CD4-positive, alpha-beta T cell treated with Interleukin-21 for 1 hour (primary cell): Measurements from ENCODE around the gene PRSS8.

Experiments used
- DNase-seq: peaks from one replicate; pipeline ENCODE4 v3.0.0-alpha.2; 2020

Gene PRSS8

GRCh38 chr16:31099860-31100638 lies 35.5 kb downstream of the PRSS8 start:
- DNase-seq, result no peak

- DNase-seq, result peak; percentile 91
These were observed 41.0 kb downstream of the PRSS8 start, which contains the start of gene VKORC1 for GRCh38 chr16:31094424-31095120. VKORC1 (minus strand) TSS chr16:31094797; CDS start chr16:31094729, 68 bp downstream.

- DNase-seq, result no peak
These were observed 41.5 kb downstream of the PRSS8 start for GRCh38 chr16:31094088-31094423.

- DNase-seq, result no peak
These were observed 42.3 kb downstream of the PRSS8 start for GRCh38 chr16:31093132-31093703.

- DNase-seq, result no peak
These were observed 43.2 kb downstream of the PRSS8 start for GRCh38 chr16:31092330-31092729.

DNA sequence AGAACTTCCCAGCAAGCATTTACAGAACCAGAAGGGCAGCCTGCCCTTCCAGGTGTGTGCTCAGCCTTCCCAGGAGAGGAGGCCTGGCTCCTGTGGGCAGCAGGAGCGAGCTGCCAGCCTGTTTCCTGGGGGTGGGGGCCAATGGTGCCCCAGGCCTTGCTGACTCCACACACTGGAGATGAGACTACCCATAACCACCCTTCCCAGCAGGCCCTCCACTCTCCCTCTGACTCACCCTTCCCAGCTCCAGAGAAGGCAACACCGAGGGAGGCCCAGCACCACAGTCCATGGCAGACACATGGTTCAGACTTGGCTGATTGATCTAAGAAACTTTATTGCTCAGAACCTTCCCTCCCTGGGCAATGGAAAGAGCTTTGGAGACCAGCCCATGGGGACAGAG lies 45.0 kb downstream of the PRSS8 start:
- no peak for DNase-seq

DNA sequence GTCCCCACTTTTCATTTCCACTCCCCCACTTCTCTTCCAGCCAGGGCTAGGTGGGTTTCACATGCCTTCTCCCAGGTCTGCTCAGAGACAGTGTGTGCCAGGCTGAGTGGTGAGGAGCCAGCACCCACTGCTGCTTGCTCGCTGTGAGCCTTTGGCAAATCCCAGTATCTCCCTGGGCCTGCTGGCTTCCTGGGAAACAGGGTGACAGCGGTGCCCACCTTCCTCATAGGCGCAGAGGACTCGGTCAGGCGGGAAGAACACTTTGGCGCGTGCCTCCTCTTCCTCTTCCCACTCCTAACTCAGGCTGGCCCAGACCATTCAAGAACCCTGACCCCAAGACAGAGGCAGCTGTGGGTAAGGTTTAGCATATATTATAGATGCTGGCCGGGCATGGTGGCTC lies 46.3 kb downstream of the PRSS8 start:
- no peak for DNase-seq

- no peak for DNase-seq
These were observed 46.9 kb downstream of the PRSS8 start, which contains the start of gene PRSS53 for GRCh38 chr16:31088459-31089183. PRSS53 (minus strand) TSS chr16:31088943; CDS start chr16:31088809, 134 bp downstream.

- no peak for DNase-seq
These were observed 47.6 kb downstream of the PRSS8 start for GRCh38 chr16:31087971-31088370.

DNA sequence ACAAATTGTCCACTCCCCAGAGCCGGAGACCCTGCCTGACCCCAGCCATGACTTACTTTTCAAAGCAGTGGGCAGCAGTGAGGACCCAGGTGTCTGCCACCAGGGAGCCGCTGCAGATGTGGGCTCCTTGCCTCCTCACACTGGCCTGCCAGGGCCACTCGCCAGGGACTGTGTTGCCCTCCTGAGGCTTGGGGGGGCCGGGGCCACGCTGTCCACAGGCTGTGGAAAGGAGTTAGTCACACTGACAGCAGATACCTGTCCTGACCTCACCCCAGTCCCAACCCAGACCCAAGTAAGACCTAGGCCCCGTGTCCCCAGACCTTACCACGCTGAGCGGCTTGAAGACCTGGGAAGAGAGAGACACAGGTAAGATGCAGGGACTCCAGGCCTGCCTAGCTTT lies 48.0 kb downstream of the PRSS8 start:
- no peak for DNase-seq

GRCh38 chr16:31086629-31086906 lies 49.0 kb downstream of the PRSS8 start:
- no peak for DNase-seq

GRCh38 chr16:31085873-31086628 lies 49.5 kb downstream of the PRSS8 start:
- no peak for DNase-seq

DNA sequence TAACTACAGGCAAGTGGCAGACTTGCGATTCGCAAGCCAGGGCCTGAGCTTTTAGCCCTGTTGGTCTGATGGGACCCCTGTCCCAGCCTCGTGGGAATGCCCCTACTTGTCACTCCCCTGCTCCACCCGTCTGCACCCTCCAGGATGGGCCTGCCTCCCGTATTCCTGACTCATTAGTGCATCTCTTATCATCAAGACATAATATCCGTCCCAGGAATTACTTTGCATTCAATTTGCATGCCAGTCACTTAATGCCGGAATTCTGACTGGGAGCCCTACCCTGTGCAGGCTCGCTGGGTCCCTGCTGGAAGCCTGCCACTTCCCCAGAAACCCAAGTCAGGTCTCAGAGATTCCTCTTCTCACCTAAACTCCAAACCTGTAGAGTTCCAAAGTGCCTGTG lies 50.1 kb downstream of the PRSS8 start:
- no peak for DNase-seq

GRCh38 chr16:31084584-31085302 lies 50.8 kb downstream of the PRSS8 start:
- no peak for DNase-seq

DNA sequence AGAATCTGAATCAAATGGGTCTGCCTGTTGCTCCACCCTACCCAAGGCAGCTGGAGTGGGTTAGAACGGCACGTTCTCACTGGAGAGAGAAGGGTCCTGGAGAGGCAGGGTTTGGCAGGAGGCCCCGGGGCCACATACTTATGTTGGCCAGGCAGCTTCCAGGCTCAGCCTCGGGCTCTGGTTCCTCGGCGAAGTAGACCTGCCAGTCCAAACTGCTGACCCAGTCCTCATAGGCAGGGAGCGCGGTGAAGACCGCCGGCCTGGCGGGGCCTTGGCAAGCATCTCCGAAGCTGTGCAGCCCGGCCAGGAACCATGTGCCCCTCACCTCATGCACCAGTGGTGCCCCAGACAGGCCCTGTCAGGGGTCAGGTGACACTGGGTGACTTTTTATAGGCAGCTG lies 51.5 kb downstream of the PRSS8 start:
- DNase-seq, result no peak

DNA sequence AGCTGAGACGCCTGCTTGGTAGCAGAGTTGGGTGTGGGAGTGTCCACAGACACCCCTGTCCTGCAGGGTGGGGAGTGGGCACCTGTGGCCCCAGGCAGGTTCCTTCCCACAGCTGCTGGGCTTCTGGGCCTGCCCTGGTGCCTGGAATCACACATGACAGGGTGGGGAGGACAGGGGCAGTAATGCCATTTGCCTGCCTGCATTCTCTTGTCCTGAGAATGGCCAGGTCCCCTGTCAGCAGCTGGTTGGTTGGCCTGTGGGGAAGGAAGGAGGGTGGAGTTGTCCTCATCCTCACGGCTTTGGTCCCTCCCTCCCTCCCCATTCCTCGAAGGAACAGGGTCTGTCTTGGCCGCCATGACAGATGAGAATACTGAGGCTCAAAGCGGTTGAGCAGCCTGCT lies 52.0 kb downstream of the PRSS8 start:
- no peak for DNase-seq

GRCh38 chr16:31083081-31083480 lies 52.4 kb downstream of the PRSS8 start:
- no peak for DNase-seq

DNA sequence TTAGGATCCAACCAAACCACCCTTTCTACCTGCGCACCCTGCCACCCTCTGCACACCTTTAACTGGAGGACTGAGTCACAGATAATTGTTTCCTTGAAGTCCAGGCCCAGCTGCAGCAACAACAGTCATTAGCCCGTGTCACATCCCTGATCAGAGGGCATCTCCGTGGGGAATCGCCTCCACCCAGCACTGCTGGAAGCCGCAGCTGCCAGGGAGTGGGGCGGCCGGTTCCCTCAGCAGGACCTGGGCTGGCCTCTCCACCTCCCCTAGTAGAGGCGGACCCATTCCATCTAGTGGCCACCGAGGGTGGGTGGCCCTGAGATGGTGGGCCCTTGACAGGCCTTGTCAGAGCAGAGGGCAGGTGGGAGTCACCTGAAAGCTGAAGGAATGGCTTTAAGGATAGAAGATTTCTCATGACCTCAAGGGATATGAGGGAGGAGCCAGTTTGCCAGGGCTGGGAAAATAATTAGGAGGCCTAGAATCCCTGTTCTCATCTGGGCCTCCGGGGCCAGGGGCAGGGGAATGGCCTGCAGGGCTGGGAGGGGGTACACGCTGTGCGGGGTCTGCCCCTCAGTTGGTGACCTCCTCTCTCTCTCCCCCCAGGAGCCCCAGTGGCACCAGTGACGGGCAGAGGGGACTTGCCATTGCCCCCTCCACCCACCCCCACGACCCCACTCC lies 53.0 kb downstream of the PRSS8 start:
- no peak for DNase-seq
